Stomach (tissue), 9 donors: ENCODE measurements around the gene AKAP10. TPM values are rescaled to one million over a fixed set of nuclear protein-coding genes. Genes with fewer than 3 reads are reported as not detected.
A peak's percentile ranks its signal among the peaks of the same experiment; 100 is the strongest.

ENCODE experiments used
- DNase-seq, 2 donors: peaks; one replicate each; pipeline versions ENCODE4 v3.0.0 to v3.0.0-alpha.2; 2013 to 2019
- H3K27ac ChIP-seq, 5 donors: fragments of 200-600 bp in 4 of 5; sonication (generic) in 4 of 5; one replicate each; pipeline ENCODE4 v1.5.1; 2013 to 2019; ENCODE audit warnings: mild to moderate bottlenecking in 1 of 5, moderate library complexity in 1 of 5
- H3K27me3 ChIP-seq, 3 donors: fragments of 200-600 bp; sonication (generic); one replicate each; pipeline ENCODE4 v1.5.1; 2017 to 2019; ENCODE audit warnings: mixed run types in 1 of 3
- H3K36me3 ChIP-seq, 4 donors: fragments of 200-600 bp; sonication (generic); 1 replicate in 3 of 4; 2 replicates in 1 of 4; pipeline ENCODE4 v1.5.1; 2016 to 2019
- H3K4me1 ChIP-seq, 4 donors: fragments of 200-600 bp; sonication (generic); one replicate each; pipeline ENCODE4 v1.5.1; 2016 to 2019
- H3K4me3 ChIP-seq, 4 donors: fragments of 200-600 bp; sonication (generic) in 3 of 4; one replicate each; pipeline ENCODE4 v1.5.1; 2016 to 2019; ENCODE audit warnings: mild to moderate bottlenecking in 1 of 4
- H3K9me3 ChIP-seq, 4 donors: fragments of 200-600 bp; sonication (generic); one replicate each; pipeline ENCODE4 v1.5.1; 2016 to 2019
- CTCF ChIP-seq, 7 experiments: fragments of 450-650 bp in 4 of 7; fragments of 200-600 bp in 3 of 7; sonication (generic) in 3 of 7; IDR thresholded peaks; one replicate each; pipeline ENCODE4 v1.5.1; 2016 to 2019; ENCODE audit warnings: antibody characterized with exemption in 7 of 7, control low read depth in 2 of 7, mild to moderate bottlenecking in 1 of 7
- EP300 ChIP-seq: sonication (generic); formaldehyde crosslinking; IDR thresholded peaks from one replicate; pipeline ENCODE4 v1.6.1; 2017; ENCODE audit warnings: antibody characterized with exemption
- POLR2A ChIP-seq, 4 donors: fragments of 450-650 bp; IDR thresholded peaks; one replicate each; pipeline ENCODE4 v1.6.1; 2016; ENCODE audit warnings: antibody characterized with exemption in 4 of 4, control low read depth in 2 of 4, mild to moderate bottlenecking in 1 of 4, moderate library complexity in 1 of 4
- POLR2AphosphoS5 ChIP-seq, 3 donors: sonication (generic); formaldehyde crosslinking; IDR thresholded peaks; one replicate each; pipeline ENCODE4 v1.6.1; 2016; ENCODE audit warnings: antibody characterized with exemption in 3 of 3
- WGBS, 5 donors: extraction: QIAGEN DNeasy Blood & Tissue Kit in 3 of 5; methylation state at CpG; one replicate each; pipeline versions ENCODE4 v1.1.5 to v1.1.7; 2013 to 2018; 5-methylcytosine and 5-hydroxymethylcytosine counted together
- intact Hi-C: fragments of 100-400 bp; cut with DNase I; formaldehyde crosslinking; loops from one replicate; pipeline ENCODE4 v1.15.1; 2023; ENCODE audit warnings: low total_unique reads
- polyA plus RNA-seq, 3 donors: library from polyadenylated mRNA; stranded (reverse); fragments of 200-250 nt; gene quantifications; one replicate each; pipeline ENCODE4 v1.2.3, GENCODE V29; 2013
- total RNA-seq, 5 donors: library from RNA; depleted of rRNA; stranded (reverse); fragments of >200 nt; gene quantifications; one replicate each; pipeline versions ENCODE4 v1.1.0 to v1.2.3, GENCODE V29; 2014 to 2016
- donor health status: healthy with polysubstance abuse.
- donor health status: Bipolar disorder and iron deficiency.
- donor health status: healthy.

AKAP10 gene
- total and polyA plus RNA-seq, 8 donors: 5.1 to 54.5 (median 25.7) TPM

GRCh38 chr17:19876529-19877161, 101.0 kb downstream of the AKAP10 start:
- 62 to 71% (median 64%) methylated on average over 10 to 13 of the region's 13 CpGs for WGBS, 5 donors

GRCh38 chr17:19874256-19874655, 103.4 kb downstream of the AKAP10 start:
- peaks cover 0 to 3% (median 0%) of the 10 kb centered on the region in 3 donors for H3K27me3 ChIP-seq
- DNase-seq: no peak
- H3K4me1 ChIP-seq: no peaks in the 10 kb centered on the region
- H3K36me3 ChIP-seq: no peaks in the 10 kb centered on the region
- TF ChIP-seq CTCF (IDR thresholded peaks at IDR 0.05) (no peak), POLR2A (IDR thresholded peaks at IDR 0.05) (no peak), POLR2AphosphoS5 (IDR thresholded peaks at IDR 0.05) (no peak), EP300 (no peak)
- intact Hi-C loops: no loop called here
- 83 to 89% (median 85%) methylated on average over 10 of the region's 10 CpGs for WGBS, 5 donors
- H3K9me3 ChIP-seq: no peaks in the 10 kb centered on the region
- no peak overlapping the region for H3K4me3 ChIP-seq
- H3K27ac ChIP-seq: no peak overlapping the region

More at GRCh38 chr17:19876529-19877161, 101.0 kb downstream of the AKAP10 start:
- TF ChIP-seq CTCF (IDR thresholded peaks at IDR 0.05) (no peak), EP300 (no peak), POLR2AphosphoS5 (IDR thresholded peaks at IDR 0.05) (no peak), POLR2A (IDR thresholded peaks at IDR 0.05) (no peak)
- H3K4me3 ChIP-seq: no peak overlapping the region
- DNase-seq: peak in 1 of 2 donors; percentile 58
- peaks cover 0 to 3% (median 0%) of the 10 kb centered on the region in 3 donors for H3K27me3 ChIP-seq
- H3K36me3 ChIP-seq: no peaks in the 10 kb centered on the region
- H3K9me3 ChIP-seq: no peaks in the 10 kb centered on the region
- no peak overlapping the region for H3K27ac ChIP-seq
- H3K4me1 ChIP-seq: no peaks in the 10 kb centered on the region
- intact Hi-C loops: no loop called here

- 89 to 95% (median 93%) methylated on average over 3 of the region's 3 CpGs for WGBS, 5 donors
- H3K4me3 ChIP-seq: no peak overlapping the region
- peaks cover 0 to 3% (median 0%) of the 10 kb centered on the region in 3 donors for H3K27me3 ChIP-seq
- H3K36me3 ChIP-seq: no peaks in the 10 kb centered on the region
- TF ChIP-seq POLR2A (IDR thresholded peaks at IDR 0.05) (no peak), CTCF (IDR thresholded peaks at IDR 0.05) (no peak), POLR2AphosphoS5 (IDR thresholded peaks at IDR 0.05) (no peak), EP300 (no peak)
- H3K27ac ChIP-seq: no peak overlapping the region
- intact Hi-C loops: no loop called here
- H3K4me1 ChIP-seq: peaks cover 0 to under 1% (median 0%) of the 10 kb centered on the region in 4 donors
- no peak for DNase-seq
- no peaks in the 10 kb centered on the region for H3K9me3 ChIP-seq
These were observed 104.3 kb downstream of the AKAP10 start for GRCh38 chr17:19873346-19873745.

- intact Hi-C loops: no loop called here
- no peaks in the 10 kb centered on the region for H3K9me3 ChIP-seq
- peak overlapping the region; percentile 65 to 91 (median 82) for H3K27ac ChIP-seq
- no peaks in the 10 kb centered on the region for H3K27me3 ChIP-seq
- DNase-seq: no peak
- peaks cover 13 to 27% (median 19%) of the 10 kb centered on the region in 4 donors for H3K4me1 ChIP-seq
- H3K4me3 ChIP-seq: peak overlapping the region; percentile 75 to 89 (median 87)
- peaks cover 0 to 7% (median 3%) of the 10 kb centered on the region in 4 donors for H3K36me3 ChIP-seq
- 23 to 87% (median 39%) methylated on average over 8 to 23 of the region's 23 CpGs for WGBS, 5 donors
- TF ChIP-seq CTCF (IDR thresholded peaks at IDR 0.05) (no peak), EP300 (no peak)
These were observed 109.6 kb downstream of the AKAP10 start for GRCh38 chr17:19868079-19868395.
